Gastroesophageal sphincter (tissue), 4 donors: ENCODE data around the gene SCN8A. TPM values are rescaled to one million over a fixed set of nuclear protein-coding genes. Genes with fewer than 3 reads are reported as not detected.

Source experiments
- ATAC-seq: fragments of 150-250 bp; one replicate; pipeline ENCODE4 v1.9.1; 2016; ENCODE audit warnings: mild to moderate bottlenecking, moderate library complexity
- H3K27ac ChIP-seq, 4 donors: fragments of 200-600 bp; sonication (generic) in 3 of 4; 1 replicate in 3 of 4; 2 replicates in 1 of 4; pipeline ENCODE4 v1.5.1; 2016 to 2019
- H3K27me3 ChIP-seq: fragments of 200-600 bp; sonication (generic); one replicate; pipeline ENCODE4 v1.5.1; 2019
- H3K36me3 ChIP-seq, 2 donors: fragments of 200-600 bp; sonication (generic); one replicate each; pipeline ENCODE4 v1.5.1; 2019; ENCODE audit warnings: control low read depth in 1 of 2
- H3K4me1 ChIP-seq, 3 donors: fragments of 200-600 bp; sonication (generic); 1 replicate in 2 of 3; 2 replicates in 1 of 3; pipeline ENCODE4 v1.5.1; 2016 to 2019; ENCODE audit warnings: control low read depth in 2 of 3
- H3K4me3 ChIP-seq, 2 donors: fragments of 200-600 bp; sonication (generic); one replicate each; pipeline ENCODE4 v1.5.1; 2019; ENCODE audit warnings: mild to moderate bottlenecking in 1 of 2, moderate library complexity in 1 of 2
- H3K9me3 ChIP-seq, 3 donors: fragments of 200-600 bp; sonication (generic); one replicate each; pipeline ENCODE4 v1.5.1; 2017 to 2019; ENCODE audit warnings: control low read depth in 2 of 3
- EP300 ChIP-seq: sonication (generic); formaldehyde crosslinking; IDR thresholded peaks from one replicate; pipeline ENCODE4 v1.6.1; 2017; ENCODE audit warnings: antibody characterized with exemption, mild to moderate bottlenecking
- POLR2A ChIP-seq, 2 donors: fragments of 450-650 bp; IDR thresholded peaks; one replicate each; pipeline ENCODE4 v1.6.1; 2017; ENCODE audit warnings: antibody characterized with exemption in 2 of 2, mild to moderate bottlenecking in 2 of 2, moderate library complexity in 1 of 2
- POLR2AphosphoS5 ChIP-seq: sonication (generic); formaldehyde crosslinking; IDR thresholded peaks from one replicate; pipeline ENCODE4 v1.6.1; 2017; ENCODE audit warnings: antibody characterized with exemption
- WGBS, 2 donors: methylation state at CpG; one replicate each; pipeline ENCODE4 v1.1.5; 2018; ENCODE audit warnings: low coverage in 1 of 2; 5-methylcytosine and 5-hydroxymethylcytosine counted together
- total RNA-seq, 4 donors: library from RNA; depleted of rRNA; stranded (reverse); fragments of >200 nt; gene quantifications; one replicate each; pipeline ENCODE4 v1.1.0, GENCODE V29; 2016
- TF ChIP-seq, protein P1 (sequence below), 4 experiments: fragments of 200-600 bp in 2 of 4; fragments of 450-650 bp in 2 of 4; sonication (generic) in 1 of 4; IDR thresholded peaks; one replicate each; pipeline ENCODE4 v1.5.1; 2017 to 2019; ENCODE audit warnings: antibody characterized with exemption in 4 of 4, mild to moderate bottlenecking in 2 of 4, moderate library complexity in 2 of 4

The SCN8A gene
- total RNA-seq, 4 donors from 2014 or later = 0.47 to 1.2 (median 0.60) TPM

DNA sequence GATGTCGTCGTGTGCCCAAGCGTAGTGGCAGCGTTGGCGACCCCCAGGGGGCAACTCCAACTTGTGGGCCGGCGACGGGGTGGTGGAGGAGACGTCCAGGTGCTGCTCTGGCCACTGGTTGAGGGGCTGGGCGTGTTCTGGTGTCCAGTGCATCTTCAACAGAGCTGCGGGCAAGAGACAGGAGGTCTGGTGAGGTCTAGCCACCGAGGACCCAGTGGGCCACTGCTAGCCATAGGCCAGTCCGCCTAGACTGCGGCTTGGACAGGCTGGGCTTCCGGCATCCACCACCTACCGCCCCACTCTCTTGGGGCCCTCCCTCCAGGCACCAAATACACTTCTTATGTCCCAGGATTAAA, 231.2 kb downstream of the SCN8A start:
- Histone ChIP-seq H3K27me3 (peaks cover 67% of the 10 kb centered on the region), H3K4me1 (peaks cover 0 to 27% (median 0%) of the 10 kb centered on the region in 3 donors)
- no peak for TF ChIP-seq POLR2AphosphoS5
- no peak for TF ChIP-seq POLR2A (IDR thresholded peaks at IDR 0.05)
- TF ChIP-seq, protein P1, sequence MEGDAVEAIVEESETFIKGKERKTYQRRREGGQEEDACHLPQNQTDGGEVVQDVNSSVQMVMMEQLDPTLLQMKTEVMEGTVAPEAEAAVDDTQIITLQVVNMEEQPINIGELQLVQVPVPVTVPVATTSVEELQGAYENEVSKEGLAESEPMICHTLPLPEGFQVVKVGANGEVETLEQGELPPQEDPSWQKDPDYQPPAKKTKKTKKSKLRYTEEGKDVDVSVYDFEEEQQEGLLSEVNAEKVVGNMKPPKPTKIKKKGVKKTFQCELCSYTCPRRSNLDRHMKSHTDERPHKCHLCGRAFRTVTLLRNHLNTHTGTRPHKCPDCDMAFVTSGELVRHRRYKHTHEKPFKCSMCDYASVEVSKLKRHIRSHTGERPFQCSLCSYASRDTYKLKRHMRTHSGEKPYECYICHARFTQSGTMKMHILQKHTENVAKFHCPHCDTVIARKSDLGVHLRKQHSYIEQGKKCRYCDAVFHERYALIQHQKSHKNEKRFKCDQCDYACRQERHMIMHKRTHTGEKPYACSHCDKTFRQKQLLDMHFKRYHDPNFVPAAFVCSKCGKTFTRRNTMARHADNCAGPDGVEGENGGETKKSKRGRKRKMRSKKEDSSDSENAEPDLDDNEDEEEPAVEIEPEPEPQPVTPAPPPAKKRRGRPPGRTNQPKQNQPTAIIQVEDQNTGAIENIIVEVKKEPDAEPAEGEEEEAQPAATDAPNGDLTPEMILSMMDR (IDR thresholded peaks at IDR 0.05) = no peak
- no peak for TF ChIP-seq EP300

DNA sequence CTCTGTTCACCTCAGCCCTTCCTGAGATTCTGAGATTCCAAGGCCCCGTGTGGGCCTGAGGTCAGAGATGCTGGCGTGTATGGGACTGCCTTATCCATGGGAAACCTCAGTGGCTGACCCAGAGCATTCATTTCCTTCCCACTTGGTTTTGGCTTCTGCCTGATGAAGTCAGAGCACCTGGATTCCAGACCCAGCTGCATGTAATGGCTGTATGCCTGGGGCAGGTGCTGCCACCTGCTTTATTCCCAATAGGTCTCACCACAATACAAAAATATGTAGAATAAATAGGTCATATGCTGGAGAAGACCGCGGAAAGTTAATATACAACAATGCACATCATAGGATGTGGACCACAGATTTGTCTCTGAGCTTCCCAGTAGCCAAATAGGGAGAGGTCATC, 231.9 kb downstream of the SCN8A start:
- no peak for TF ChIP-seq POLR2AphosphoS5
- TF ChIP-seq, protein P1 (IDR thresholded peaks at IDR 0.05) = no peak
- TF ChIP-seq POLR2A (IDR thresholded peaks at IDR 0.05) = no peak
- TF ChIP-seq EP300 = no peak
- Histone ChIP-seq H3K4me3 (no peak overlapping the region), H3K27ac (no peak overlapping the region), H3K36me3 (no peaks in the 10 kb centered on the region), H3K9me3 (no peaks in the 10 kb centered on the region), H3K27me3 (peaks cover 60% of the 10 kb centered on the region), H3K4me1 (peaks cover 0 to 27% (median 0%) of the 10 kb centered on the region in 3 donors)
- WGBS, 2 donors = 89 to 94% methylated on average over 3 to 4 of the region's 4 CpGs
- no peak for ATAC-seq

More for the DNA sequence above, 231.2 kb downstream of the SCN8A start:
- no peak for ATAC-seq
- 100% methylated on average over 2 of the region's 16 CpGs; no CpG with 5 or more reads in 1 of the 2 donors for WGBS, 2 donors
- no peaks in the 10 kb centered on the region for H3K36me3 ChIP-seq
- no peaks in the 10 kb centered on the region for H3K9me3 ChIP-seq
- H3K27ac ChIP-seq = no peak overlapping the region
- H3K4me3 ChIP-seq = peak overlapping the region in 1 of 2 donors; percentile 55

DNA sequence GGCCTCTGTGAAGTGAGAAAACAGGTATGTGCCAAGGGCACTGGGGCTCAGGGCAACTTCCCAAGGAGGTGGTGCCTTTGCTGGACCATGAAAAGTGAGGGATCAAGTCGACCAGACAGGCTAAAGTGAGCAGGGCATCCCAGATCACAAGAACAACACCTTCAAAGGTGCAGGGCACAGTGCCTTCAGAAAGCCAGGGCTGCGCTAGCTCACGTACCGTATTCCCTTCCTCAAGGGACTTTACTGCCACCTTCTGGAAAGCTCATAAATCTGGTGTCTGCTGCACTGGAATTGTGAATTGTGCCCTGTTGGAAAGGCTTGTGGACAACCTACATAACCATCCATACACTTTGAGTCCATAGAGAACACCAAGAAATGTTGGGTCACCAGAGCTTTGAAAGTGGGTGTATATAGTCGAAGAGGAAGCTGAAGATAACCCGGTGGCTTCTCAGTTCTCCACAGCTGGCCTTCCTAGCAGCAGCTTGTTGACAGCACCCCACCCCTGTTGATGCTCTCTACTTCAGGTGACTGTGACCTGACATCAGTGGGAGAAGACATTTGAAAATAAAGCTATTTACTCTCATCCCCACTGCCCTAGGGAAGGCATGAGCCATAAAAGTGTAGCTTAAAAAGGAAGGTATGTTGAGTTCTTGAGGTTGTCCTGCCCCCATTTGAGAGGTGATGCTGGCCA, 233.0 kb downstream of the SCN8A start:
- ATAC-seq = no peak
- peaks cover 56% of the 10 kb centered on the region for H3K27me3 ChIP-seq

DNA sequence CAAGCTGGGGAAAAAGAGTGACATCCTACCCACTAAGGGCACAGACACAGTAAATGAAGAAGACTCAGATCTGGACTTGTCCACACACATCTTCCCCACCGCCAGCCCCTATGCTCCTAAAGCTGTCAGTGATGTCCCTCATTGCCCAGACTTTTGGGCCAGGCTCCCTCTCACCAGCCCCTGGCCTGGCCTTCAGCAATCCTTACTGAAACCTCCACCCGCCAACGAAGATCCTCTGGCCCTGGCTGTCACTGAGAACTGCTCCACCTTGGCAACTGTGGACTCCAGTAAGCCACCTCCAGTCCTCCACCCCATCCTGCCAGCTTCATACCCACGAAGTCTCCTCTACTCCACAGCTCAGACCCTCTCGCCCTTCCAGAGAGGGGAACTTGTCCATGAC, 234.2 kb downstream of the SCN8A start:
- 73% methylated on average over 4 of the region's 5 CpGs; no CpG with 5 or more reads in 1 of the 2 donors for WGBS, 2 donors
- Histone ChIP-seq H3K9me3 (no peaks in the 10 kb centered on the region), H3K4me3 (no peak overlapping the region), H3K27me3 (peaks cover 50% of the 10 kb centered on the region), H3K36me3 (no peaks in the 10 kb centered on the region), H3K27ac (no peak overlapping the region), H3K4me1 (peaks cover 0 to 20% (median 0%) of the 10 kb centered on the region in 3 donors)
- TF ChIP-seq, protein P1 (IDR thresholded peaks at IDR 0.05) = no peak
- TF ChIP-seq POLR2AphosphoS5 (no peak), EP300 (no peak), POLR2A (IDR thresholded peaks at IDR 0.05) (no peak)
- no peak for ATAC-seq

More for the DNA sequence above, 233.0 kb downstream of the SCN8A start:
- Histone ChIP-seq H3K36me3 (no peaks in the 10 kb centered on the region), H3K4me3 (no peak overlapping the region), H3K9me3 (no peaks in the 10 kb centered on the region), H3K27ac (no peak overlapping the region), H3K4me1 (peaks cover 0 to 27% (median 0%) of the 10 kb centered on the region in 3 donors)
- 17 to 29% methylated on average over 3 to 6 of the region's 6 CpGs for WGBS, 2 donors
- TF ChIP-seq, protein P1 (IDR thresholded peaks at IDR 0.05) = peak in 2 of 4 experiments; percentile 27 to 52
- TF ChIP-seq POLR2AphosphoS5 (no peak), POLR2A (IDR thresholded peaks at IDR 0.05) (no peak), EP300 (no peak)

DNA sequence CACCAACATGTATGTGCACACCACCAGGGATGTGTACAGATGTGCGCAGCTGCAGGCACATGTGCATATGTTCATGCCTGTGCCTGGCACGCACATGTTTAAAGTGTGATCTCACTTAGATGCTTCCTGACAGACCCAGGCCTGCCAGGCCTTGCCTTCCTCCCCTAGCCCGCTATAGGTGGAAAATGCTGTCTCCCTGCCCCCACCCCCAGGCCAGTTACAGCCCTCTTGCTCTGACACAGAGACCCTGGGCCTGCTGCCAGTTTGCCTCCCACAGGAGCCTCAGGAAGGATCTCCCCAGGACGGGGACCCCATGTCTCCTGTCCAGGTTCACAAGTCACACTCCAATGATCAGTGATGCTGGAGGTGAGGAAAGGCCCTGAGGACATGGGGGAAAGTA, 235.8 kb downstream of the SCN8A start:
- Histone ChIP-seq H3K4me1 (peaks cover 0 to 4% (median 0%) of the 10 kb centered on the region in 3 donors), H3K36me3 (no peaks in the 10 kb centered on the region), H3K27me3 (peaks cover 49% of the 10 kb centered on the region), H3K4me3 (no peak overlapping the region), H3K27ac (no peak overlapping the region), H3K9me3 (no peaks in the 10 kb centered on the region)
- 68% methylated on average over 2 of the region's 4 CpGs; no CpG with 5 or more reads in 1 of the 2 donors for WGBS, 2 donors
- TF ChIP-seq EP300 (no peak), POLR2AphosphoS5 (no peak), POLR2A (IDR thresholded peaks at IDR 0.05) (no peak)
- TF ChIP-seq, protein P1 (IDR thresholded peaks at IDR 0.05) = no peak
- no peak for ATAC-seq
